Measurements from ENCODE around the gene MED15. TPM values are rescaled to one million over a fixed set of nuclear protein-coding genes. Genes with fewer than 3 reads are reported as not detected.

MED15 gene
- total and polyA plus RNA-seq, 2 of the 8 experiments (the other 6 are each of a cell fraction or from before 2014, with no cell fraction given): 28.3 to 57.1 TPM

DNA sequence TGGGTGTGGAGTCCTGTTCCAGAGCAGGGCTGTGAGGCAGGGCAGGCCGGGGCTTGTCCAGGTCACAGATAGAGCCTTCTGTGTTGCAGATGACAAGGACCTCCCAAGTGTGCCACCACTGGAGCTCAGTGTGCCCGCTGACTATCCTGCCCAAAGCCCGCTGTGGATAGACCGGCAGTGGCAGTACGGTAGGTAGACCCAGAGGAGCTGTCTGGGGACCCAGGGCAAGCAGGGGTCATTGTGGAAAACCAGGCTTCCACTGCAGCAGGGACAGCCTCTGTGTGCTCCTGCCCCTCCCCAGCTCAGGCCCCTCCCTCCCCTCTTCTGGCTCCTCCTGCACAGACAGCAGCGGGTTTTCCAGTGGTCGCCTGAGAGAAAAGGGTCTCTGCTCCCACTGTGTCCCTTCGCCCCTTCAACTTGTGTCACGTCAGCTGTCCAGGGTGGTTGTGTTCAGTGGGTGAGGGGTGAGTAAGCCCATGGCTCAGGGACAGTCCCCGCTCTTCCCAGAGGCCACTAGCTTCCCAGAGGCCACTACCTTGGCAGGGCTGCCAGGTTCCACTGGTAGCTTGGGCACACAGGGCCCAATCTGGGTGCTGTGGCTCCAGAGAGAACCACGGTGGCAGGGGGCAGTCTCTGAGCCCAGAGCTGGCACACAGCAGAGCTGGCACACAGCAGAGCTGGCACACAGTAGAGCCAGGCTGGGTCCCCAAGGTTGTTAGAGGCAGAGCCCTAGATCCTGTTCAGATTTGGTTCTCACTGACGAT lies 78.4 kb downstream of the MED15 start:
- Histone ChIP-seq H3K23me2 (ENCODE audit: low read depth, low read length) (no peaks in the 10 kb centered on the region), H3K36me3 (ENCODE audit: control insufficient read depth in 2 of 4, insufficient read depth in 4 of 4, low read length in 3 of 4) (peaks cover 7 to 26% (median 19%) of the 10 kb centered on the region in 4 experiments; a peak in 7 of 8 replicates), H3K14ac (ENCODE audit: insufficient read length) (no peak overlapping the region), H2BK5ac (ENCODE audit: low read depth, low read length) (no peak overlapping the region), H3K4me2 (ENCODE audit: insufficient read depth in 1 of 2, low read depth in 2 of 2, low read length in 2 of 2) (no peak overlapping the region), H2BK15ac (ENCODE audit: low read length) (no peak overlapping the region), H3K4me1 (replicated peaks in 1 of 4; ENCODE audit: control insufficient read depth in 3 of 4, insufficient read depth in 4 of 4, low read length in 3 of 4) (no peaks in the 10 kb centered on the region; a peak in 1 of 7 replicates), H3K4me3 (ENCODE audit: extremely low read depth in 1 of 4, insufficient read depth in 2 of 4, low read depth in 3 of 4, low read length in 4 of 4) (no peak overlapping the region), H3K27ac (ENCODE audit: low read depth, low read length) (no peak overlapping the region), H2AFZ (ENCODE audit: low read length) (no peak overlapping the region), H3K4ac (replicated peaks; ENCODE audit: insufficient read length, low read depth, low read length) (no peak overlapping the region), H4K5ac (ENCODE audit: insufficient read length, low read depth, low read length) (no peak overlapping the region), H3K79me1 (ENCODE audit: low read depth, low read length) (no peaks in the 10 kb centered on the region; the same call in 1 of the 2 replicates), H2BK120ac (replicated peaks; ENCODE audit: low read depth, low read length) (no peak overlapping the region), H3K23ac (ENCODE audit: insufficient read length) (no peak overlapping the region), H4K8ac (ENCODE audit: extremely low read depth, insufficient read depth, low read length) (no peak overlapping the region), H3K27me3 (replicated peaks in 1 of 4; ENCODE audit: control insufficient read depth in 3 of 4, extremely low read depth in 1 of 4, insufficient read depth in 3 of 4, low read length in 3 of 4) (no peaks in the 10 kb centered on the region), H2AK5ac (ENCODE audit: low read depth, low read length) (no peak overlapping the region), H3K56ac (replicated peaks; ENCODE audit: insufficient read length, low read depth, low read length) (no peak overlapping the region), H2BK12ac (ENCODE audit: low read depth, low read length) (no peak overlapping the region), H3K9me3 (ENCODE audit: insufficient read depth in 2 of 2, low read depth in 1 of 2, low read length in 1 of 2) (no peaks in the 10 kb centered on the region), H2BK20ac (ENCODE audit: low read length) (no peak overlapping the region), H3K79me2 (ENCODE audit: control insufficient read depth in 1 of 2, insufficient read depth in 2 of 2, low read length in 2 of 2) (no peaks in the 10 kb centered on the region), H4K20me1 (replicated peaks in 1 of 2; ENCODE audit: control insufficient read depth in 1 of 2, insufficient read depth in 2 of 2, low read length in 2 of 2) (peaks cover 3 to 14% of the 10 kb centered on the region in 2 experiments), H4K91ac (replicated peaks; ENCODE audit: insufficient read length, low read length) (no peak overlapping the region), H3K9ac (replicated peaks in 1 of 4; ENCODE audit: extremely low read depth in 1 of 4, low read depth in 3 of 4, low read length in 3 of 4) (no peak overlapping the region), H3K18ac (ENCODE audit: extremely low read depth, low read length) (no peak overlapping the region)
- DNase-seq (ENCODE audit: low read depth in 1 of 2, low spot score in 2 of 2) (no peak), FAIRE-seq (no peak)
- WGBS, 2 experiments (ENCODE audit: extremely low coverage in 1 of 2, insufficient coverage in 1 of 2, insufficient read length in 1 of 2, insufficient replicate concordance in 2 of 2, low coverage in 1 of 2, low lambda C conversion rate in 2 of 2, missing lambda C conversion rate in 1 of 2): 93% methylated on average over 9 of the region's 12 CpGs; no CpG with 5 or more reads in 1 of the 2 experiments
- ChIA-PET POLR2A (ENCODE audit: partially characterized antibody) (no interaction called here), CTCF (ENCODE audit: partially characterized antibody) (interaction anchor here (26.7 kb wide), 1 partner anchor 19 kb away, joined by 366 read pairs; no protein-coding TSS in a partner anchor)
- TF ChIP-seq, protein P1, sequence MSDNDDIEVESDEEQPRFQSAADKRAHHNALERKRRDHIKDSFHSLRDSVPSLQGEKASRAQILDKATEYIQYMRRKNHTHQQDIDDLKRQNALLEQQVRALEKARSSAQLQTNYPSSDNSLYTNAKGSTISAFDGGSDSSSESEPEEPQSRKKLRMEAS (IDR thresholded peaks at IDR 0.05): no peak
- TF ChIP-seq FOSL1 (IDR thresholded peaks at IDR 0.05; ENCODE audit: insufficient read depth, low read depth, low read length): no peak
- no peak for TF ChIP-seq CHD2 (IDR thresholded peaks at IDR 0.05; ENCODE audit: low read length)
- TF ChIP-seq, protein P2, sequence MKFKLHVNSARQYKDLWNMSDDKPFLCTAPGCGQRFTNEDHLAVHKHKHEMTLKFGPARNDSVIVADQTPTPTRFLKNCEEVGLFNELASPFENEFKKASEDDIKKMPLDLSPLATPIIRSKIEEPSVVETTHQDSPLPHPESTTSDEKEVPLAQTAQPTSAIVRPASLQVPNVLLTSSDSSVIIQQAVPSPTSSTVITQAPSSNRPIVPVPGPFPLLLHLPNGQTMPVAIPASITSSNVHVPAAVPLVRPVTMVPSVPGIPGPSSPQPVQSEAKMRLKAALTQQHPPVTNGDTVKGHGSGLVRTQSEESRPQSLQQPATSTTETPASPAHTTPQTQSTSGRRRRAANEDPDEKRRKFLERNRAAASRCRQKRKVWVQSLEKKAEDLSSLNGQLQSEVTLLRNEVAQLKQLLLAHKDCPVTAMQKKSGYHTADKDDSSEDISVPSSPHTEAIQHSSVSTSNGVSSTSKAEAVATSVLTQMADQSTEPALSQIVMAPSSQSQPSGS (IDR thresholded peaks at IDR 0.05; ENCODE audit: low read length): no peak
- TF ChIP-seq, protein P3, sequence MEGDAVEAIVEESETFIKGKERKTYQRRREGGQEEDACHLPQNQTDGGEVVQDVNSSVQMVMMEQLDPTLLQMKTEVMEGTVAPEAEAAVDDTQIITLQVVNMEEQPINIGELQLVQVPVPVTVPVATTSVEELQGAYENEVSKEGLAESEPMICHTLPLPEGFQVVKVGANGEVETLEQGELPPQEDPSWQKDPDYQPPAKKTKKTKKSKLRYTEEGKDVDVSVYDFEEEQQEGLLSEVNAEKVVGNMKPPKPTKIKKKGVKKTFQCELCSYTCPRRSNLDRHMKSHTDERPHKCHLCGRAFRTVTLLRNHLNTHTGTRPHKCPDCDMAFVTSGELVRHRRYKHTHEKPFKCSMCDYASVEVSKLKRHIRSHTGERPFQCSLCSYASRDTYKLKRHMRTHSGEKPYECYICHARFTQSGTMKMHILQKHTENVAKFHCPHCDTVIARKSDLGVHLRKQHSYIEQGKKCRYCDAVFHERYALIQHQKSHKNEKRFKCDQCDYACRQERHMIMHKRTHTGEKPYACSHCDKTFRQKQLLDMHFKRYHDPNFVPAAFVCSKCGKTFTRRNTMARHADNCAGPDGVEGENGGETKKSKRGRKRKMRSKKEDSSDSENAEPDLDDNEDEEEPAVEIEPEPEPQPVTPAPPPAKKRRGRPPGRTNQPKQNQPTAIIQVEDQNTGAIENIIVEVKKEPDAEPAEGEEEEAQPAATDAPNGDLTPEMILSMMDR (IDR thresholded peaks at IDR 0.05; ENCODE audit: control extremely low read depth in 1 of 3, insufficient read depth in 1 of 3, low read depth in 1 of 3, low read length in 3 of 3): no peak
- TF ChIP-seq CHD1 (IDR thresholded peaks at IDR 0.05; ENCODE audit: low read depth, low read length): no peak
- no peak for TF ChIP-seq TEAD4 (IDR thresholded peaks at IDR 0.05; ENCODE audit: low read depth, low read length)
- no peak for TF ChIP-seq SP1 (IDR thresholded peaks at IDR 0.05; ENCODE audit: low read depth, low read length)

Measured in H1 (cell line).